HepG2 (cell line): ENCODE measurements around the gene ELP5. TPM values are rescaled to one million over a fixed set of nuclear protein-coding genes. Genes with fewer than 3 reads are reported as not detected.

Experiments used
- BATF2 ChIP-seq: sonication (generic); formaldehyde crosslinking; IDR thresholded peaks from 2 replicates; pipeline ENCODE4 v1.8.0; 2022; ENCODE audit warnings: mild to moderate bottlenecking, missing genetic modification reagents, moderate library complexity
- FOXM1 ChIP-seq: sonication (generic); formaldehyde crosslinking; IDR thresholded peaks from 2 replicates; pipeline ENCODE4 v1.5.0; 2020; ENCODE audit warnings: missing genetic modification reagents
- GMEB1 ChIP-seq: sonication (generic); formaldehyde crosslinking; IDR thresholded peaks from 2 replicates; pipeline ENCODE4 v1.5.1; 2020; ENCODE audit warnings: missing genetic modification reagents, mild to moderate bottlenecking, borderline replicate concordance
- HNRNPLL ChIP-seq: fragments of 200-400 bp; formaldehyde crosslinking; IDR thresholded peaks from 2 replicates; pipeline ENCODE4 v1.6.1; 2017; ENCODE audit warnings: mild to moderate bottlenecking, low read depth, low read length; ENCODE audit not compliant: poor library complexity, severe bottlenecking
- KDM6A ChIP-seq: IDR thresholded peaks from 2 replicates; pipeline ENCODE4 v1.6.1; 2016; ENCODE audit warnings: low read depth
- MIER2 ChIP-seq: IDR thresholded peaks from 2 replicates; pipeline ENCODE4 v1.6.1; 2016; ENCODE audit warnings: missing biosample characterization, missing genetic modification reagents
- MTF2 ChIP-seq: sonication (generic); formaldehyde crosslinking; IDR thresholded peaks from 2 replicates; pipeline ENCODE4 v1.5.0; 2020; ENCODE audit warnings: missing genetic modification reagents, borderline replicate concordance
- NR1H2 ChIP-seq: sonication (generic); formaldehyde crosslinking; IDR thresholded peaks from 2 replicates; pipeline ENCODE4 v1.8.1; 2022; ENCODE audit warnings: low read depth, missing genetic modification reagents, borderline replicate concordance
- REXO4 ChIP-seq: sonication (generic); formaldehyde crosslinking; IDR thresholded peaks from 2 replicates; pipeline ENCODE4 v1.8.0; 2022; ENCODE audit warnings: missing genetic modification reagents, mild to moderate bottlenecking, borderline replicate concordance
- SMARCC2 ChIP-seq: fragments of 450-650 bp; IDR thresholded peaks from 2 replicates; pipeline ENCODE4 v1.6.1; 2017; ENCODE audit warnings: antibody characterized with exemption, mild to moderate bottlenecking
- YEATS4 ChIP-seq: sonication (generic); formaldehyde crosslinking; IDR thresholded peaks from 2 replicates; pipeline ENCODE4 v1.4.0; 2020; ENCODE audit warnings: missing genetic modification reagents, borderline replicate concordance
- ZBTB21 ChIP-seq: sonication (generic); formaldehyde crosslinking; IDR thresholded peaks from 2 replicates; pipeline ENCODE4 v1.4.0; 2020; ENCODE audit warnings: missing genetic modification reagents
- ZNF180 ChIP-seq: sonication (generic); formaldehyde crosslinking; IDR thresholded peaks from 2 replicates; pipeline ENCODE4 v1.4.0; 2020; ENCODE audit warnings: low read depth, missing genetic modification reagents, borderline replicate concordance
- ZNF235 ChIP-seq: sonication (generic); formaldehyde crosslinking; IDR thresholded peaks from 2 replicates; pipeline ENCODE4 v1.8.1; 2023; ENCODE audit warnings: mild to moderate bottlenecking, missing genetic modification reagents, borderline replicate concordance
- ZNF3 ChIP-seq: IDR thresholded peaks from 2 replicates; pipeline ENCODE4 v1.7.0; 2017; ENCODE audit warnings: inconsistent platforms
- ZNF33B ChIP-seq: sonication (generic); formaldehyde crosslinking; IDR thresholded peaks from 2 replicates; pipeline ENCODE4 v1.5.1; 2020; ENCODE audit warnings: mild to moderate bottlenecking, missing genetic modification reagents
- ZNF646 ChIP-seq: sonication (generic); formaldehyde crosslinking; IDR thresholded peaks from 2 replicates; pipeline ENCODE4 v1.9.0; 2021; ENCODE audit warnings: mild to moderate bottlenecking, missing genetic modification reagents
- ZNF773 ChIP-seq: sonication (generic); formaldehyde crosslinking; IDR thresholded peaks from 2 replicates; pipeline ENCODE4 v1.4.0; 2020; ENCODE audit warnings: missing genetic modification reagents, borderline replicate concordance
- ZNF800 ChIP-seq: sonication (generic); formaldehyde crosslinking; IDR thresholded peaks from 2 replicates; pipeline ENCODE4 v1.4.0; 2020; ENCODE audit warnings: missing genetic modification reagents
- polyA plus RNA-seq, 8 experiments: library from polyadenylated mRNA; depleted of rRNA in 3 of 8; stranded (reverse) in 7 of 8; unstranded in 1 of 8; fragments of >200 nt; fragmentation: Illumina TruSeq in 4 of 8; extraction: Trizol in 4 of 8; gene quantifications; 2 replicates each; pipeline versions ENCODE4 v1.2.1 to v1.2.3, GENCODE V29; 2011 to 2016; ENCODE audit warnings: low read depth in 4 of 8, missing spikeins in 1 of 8, mixed read lengths in 1 of 8; ENCODE audit not compliant: insufficient read depth in 1 of 8
- total RNA-seq, 5 experiments: library from RNA; depleted of rRNA; stranded (reverse); fragments of >200 nt; fragmentation: Illumina TruSeq; extraction: Trizol; gene quantifications; 2 replicates each; pipeline ENCODE4 v1.2.3, GENCODE V29; 2016; ENCODE audit warnings: low read depth in 1 of 5

The ELP5 gene
- total and polyA plus RNA-seq, 2 of the 13 experiments (the other 11 are each of a cell fraction or from before 2014, with no cell fraction given) = 67.6 to 69.8 TPM

GRCh38 chr17:7306911-7307685, 55.1 kb downstream of the ELP5 start, which contains the start of gene EIF5A (continued):
- TF ChIP-seq MTF2 (no peak), ZBTB21 (CRISPR knock-in tag) (no peak), KDM6A (CRISPR knock-in tag) (no peak), MIER2 (no peak), GMEB1 (CRISPR knock-in tag) (peak; percentile 86), ZNF800 (CRISPR knock-in tag) (0 out of 2 replicates have a peak, but pooled peaks have one; percentile 32), NR1H2 (CRISPR knock-in tag) (no peak), BATF2 (CRISPR knock-in tag) (no peak), YEATS4 (CRISPR knock-in tag) (peak; percentile 20; the same call in 1 of the 2 replicates), ZNF3 (CRISPR knock-in tag) (no peak), REXO4 (CRISPR knock-in tag) (no peak), SMARCC2 (no peak), FOXM1 (CRISPR knock-in tag) (no peak), ZNF33B (CRISPR knock-in tag) (no peak), ZNF235 (CRISPR knock-in tag) (0 out of 2 replicates have a peak, but pooled peaks have one; percentile 39), ZNF180 (no peak), ZNF773 (no peak), HNRNPLL (peak; percentile 60), ZNF646 (CRISPR knock-in tag) (no peak)
